Fibroblast of skin of left biceps (primary cell): Measurements from ENCODE around the gene RRP9.
"Not testable (repeated sequence)": the region's sequence is repeated elsewhere in the genome, so short reads cannot be mapped to it uniquely, and the experiment has no call there.

Source experiments
- DNase-seq, 2 experiments: peaks; one replicate each; pipeline ENCODE4 v3.0.0-alpha.2; 2013; ENCODE audit warnings: low read depth in 2 of 2

RRP9 gene

DNA sequence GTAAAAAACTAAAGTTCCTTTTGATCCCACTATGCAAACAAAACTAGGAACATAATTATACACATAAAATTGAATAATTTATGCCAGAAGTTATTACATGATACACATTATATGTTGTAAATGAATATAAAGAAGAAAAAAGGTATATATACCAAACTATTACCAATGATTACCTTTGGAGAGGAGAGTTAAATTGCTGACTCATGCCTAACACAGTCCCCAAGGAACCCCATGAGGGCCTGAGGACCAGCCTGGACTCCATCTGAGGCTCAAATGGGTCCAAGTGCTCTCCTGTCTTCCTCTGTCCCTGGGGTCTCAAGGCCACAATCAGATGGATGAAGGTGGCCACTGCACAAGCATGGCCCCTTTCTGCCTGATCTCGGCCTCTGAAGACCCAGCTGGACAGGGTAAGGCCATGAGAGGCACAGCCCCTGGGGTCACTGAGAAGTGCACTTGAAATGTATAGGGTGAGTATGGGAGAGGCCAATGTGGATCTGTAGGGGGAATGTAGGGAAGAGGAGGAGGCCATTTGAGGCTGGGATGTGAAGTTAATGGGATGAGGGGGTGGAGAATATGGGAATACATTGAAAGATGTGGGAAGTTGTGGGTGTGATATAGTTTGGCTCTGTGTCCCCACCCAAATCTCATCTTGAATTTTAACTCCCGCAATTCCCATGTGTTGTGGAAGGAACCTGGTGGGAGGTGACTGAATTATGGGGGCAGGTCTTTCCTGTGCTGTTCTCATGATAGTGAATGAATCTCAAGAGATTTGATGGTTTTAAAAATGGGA lies 37.5 kb downstream of the RRP9 start:
- no peak for DNase-seq

DNA sequence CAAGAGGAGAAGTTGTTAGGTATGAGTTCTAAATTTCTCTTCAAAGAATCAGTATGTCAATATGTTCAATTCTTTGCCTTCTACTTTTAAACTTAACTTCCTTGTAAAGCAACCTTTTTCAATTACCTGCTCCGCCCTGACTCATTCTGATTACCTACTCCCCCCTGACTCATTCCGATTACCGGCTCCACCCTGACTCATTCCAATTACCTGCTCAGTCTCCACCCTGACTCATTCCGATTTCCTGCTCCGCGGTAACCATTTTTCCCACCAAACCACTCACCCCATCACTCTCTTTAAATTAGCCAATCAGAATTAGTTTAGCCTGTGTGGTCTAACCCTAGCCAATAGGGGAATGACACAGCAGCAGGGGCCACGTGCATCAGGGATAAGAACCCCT lies 39.3 kb downstream of the RRP9 start:
- DNase-seq: not testable (repeated sequence)

DNA sequence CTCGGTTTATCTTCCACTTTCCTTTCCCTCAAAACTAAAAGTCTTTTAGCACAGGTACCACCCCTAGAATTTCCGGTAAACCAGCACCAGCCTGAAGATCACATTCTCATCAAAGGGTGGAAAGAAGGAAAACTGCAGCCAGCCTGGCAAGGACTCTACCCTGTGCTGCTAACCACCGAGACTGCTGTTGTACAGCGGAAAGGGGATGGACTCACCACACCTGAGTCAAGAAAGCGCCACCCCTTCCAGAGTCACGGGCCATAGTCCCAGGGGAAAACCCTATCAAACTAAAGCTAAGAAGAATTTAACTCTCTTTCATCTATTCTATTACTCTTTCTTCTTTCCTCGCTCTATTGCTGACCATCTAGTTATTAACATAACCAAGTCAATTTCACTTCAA lies 41.7 kb downstream of the RRP9 start:
- not testable (repeated sequence) for DNase-seq

DNA sequence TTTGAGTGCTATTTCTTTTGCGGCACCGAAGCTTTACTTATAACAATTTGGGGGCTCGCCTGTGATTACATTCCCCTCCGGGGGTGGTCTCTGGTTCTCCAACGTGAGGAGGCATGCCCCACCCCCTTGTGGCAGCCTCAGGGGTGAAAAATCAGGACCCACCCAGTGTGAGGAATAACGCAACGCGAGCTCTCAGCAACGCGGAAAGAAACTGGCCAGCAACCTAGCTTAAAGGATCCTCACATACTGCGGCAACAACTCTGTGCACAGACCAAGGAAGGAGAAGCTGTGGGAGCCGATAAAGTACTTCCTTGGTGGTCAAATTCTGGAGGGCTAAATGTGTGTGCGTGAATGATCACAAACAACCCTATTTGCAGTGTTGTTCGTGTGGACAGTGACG lies 44.3 kb downstream of the RRP9 start:
- DNase-seq: no peak

DNA sequence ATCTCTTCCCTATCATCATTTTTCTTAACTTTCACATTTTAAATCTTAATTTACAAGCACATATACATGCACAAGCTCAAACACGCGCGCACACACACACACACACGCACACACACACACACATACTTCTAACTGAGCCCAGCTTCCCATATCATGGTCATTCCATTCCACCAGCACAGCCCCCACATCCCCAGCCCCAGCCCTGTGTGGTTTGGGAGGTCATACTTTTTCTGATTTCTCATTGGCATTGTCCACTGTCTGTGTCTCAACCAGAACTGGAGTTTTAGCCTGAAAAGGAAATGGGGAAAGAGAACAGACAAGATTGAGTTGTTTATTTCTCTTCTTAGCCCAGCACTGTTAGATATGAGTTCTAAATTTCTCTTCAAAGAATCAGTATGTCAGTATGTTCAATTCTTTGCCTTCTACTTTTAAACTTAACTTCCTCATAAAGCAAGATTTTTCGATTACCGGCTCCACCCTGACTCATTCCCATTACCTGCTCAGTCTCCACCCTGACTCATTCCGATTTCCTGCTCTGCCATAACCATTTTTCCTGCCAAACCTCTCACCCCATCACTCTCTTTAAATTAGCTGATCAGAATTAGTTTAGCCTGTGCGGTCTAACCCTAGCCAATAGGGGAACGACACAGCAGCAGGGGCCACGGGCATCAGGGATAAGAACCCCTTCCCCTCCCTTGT lies 44.9 kb downstream of the RRP9 start:
- no peak for DNase-seq

DNA sequence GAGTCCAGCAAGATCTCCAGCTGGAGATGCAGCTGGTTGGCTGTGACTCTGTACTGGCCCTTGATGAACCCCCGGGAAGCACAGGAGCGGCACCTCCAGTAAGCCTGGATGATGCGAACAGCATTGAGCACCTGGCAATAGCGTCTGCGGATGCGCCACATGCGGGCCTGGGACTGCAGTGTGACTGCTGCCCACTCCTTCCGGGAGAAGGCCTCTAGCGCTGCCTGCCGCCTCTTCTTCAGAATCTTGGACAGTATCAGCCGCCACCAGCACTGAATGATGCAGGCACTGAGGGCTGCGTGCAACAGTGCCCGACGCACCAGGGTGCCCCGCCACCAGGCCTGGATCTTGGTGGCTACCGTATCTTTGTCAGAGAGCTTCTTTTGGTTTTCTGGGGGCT lies 46.8 kb downstream of the RRP9 start:
- no peak for DNase-seq

DNA sequence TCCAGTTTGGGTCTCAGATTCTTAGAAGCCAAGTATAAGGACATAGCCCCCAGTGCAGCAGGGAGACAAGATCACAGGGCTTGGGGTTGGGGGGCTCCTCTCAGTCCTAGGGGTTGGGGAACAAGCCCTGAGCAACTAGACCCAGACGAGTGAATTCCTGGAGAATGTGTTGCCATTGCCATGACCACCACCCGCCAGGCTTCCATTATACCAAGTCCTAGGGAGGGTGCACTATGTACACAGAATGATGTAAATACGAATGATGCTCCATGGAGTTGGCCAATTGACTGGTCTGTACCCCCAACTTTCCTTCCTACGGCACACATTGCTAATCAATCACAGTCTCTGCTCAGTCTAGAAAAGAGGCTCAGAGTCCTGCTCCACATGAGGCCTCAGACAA lies 47.3 kb downstream of the RRP9 start:
- DNase-seq: no peak

DNA sequence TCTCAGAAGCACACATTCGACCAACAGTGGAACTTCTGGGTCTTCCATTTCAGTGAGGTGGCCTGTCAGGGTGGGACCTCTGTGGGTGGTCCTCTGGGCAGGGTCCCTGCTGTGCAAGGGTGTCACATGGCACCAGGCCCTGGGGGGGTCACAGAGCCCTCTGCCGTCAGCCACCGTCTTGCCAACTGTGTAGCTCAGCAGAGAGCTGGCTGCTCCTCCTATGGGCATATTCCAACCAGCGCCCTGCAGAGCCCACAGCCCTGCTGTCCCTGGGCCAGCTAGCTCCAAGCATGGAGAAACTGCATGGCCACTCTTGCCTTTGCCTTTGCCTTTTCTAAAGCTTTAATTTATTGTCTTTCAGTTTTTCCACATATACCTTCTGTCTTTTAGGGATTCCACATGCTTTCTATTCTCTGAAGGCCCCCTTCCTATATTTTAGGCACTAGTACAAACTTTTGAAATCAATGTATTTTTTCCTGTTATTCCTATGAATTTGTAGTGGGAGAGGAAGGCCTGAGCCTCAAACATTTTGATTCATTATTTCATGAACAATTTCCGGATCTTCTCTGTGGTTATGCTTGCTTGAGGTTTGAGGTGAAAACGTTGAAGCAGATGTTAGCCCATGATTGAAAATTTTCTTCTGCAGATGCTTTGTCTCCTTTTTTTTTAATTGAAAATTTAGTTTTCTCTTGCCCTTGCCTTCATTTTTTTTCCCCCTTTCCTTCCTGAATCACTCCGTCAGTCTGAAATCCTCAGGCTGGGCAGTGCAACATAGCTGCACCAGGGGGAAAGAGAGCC lies 50.3 kb downstream of the RRP9 start:
- no peak for DNase-seq

DNA sequence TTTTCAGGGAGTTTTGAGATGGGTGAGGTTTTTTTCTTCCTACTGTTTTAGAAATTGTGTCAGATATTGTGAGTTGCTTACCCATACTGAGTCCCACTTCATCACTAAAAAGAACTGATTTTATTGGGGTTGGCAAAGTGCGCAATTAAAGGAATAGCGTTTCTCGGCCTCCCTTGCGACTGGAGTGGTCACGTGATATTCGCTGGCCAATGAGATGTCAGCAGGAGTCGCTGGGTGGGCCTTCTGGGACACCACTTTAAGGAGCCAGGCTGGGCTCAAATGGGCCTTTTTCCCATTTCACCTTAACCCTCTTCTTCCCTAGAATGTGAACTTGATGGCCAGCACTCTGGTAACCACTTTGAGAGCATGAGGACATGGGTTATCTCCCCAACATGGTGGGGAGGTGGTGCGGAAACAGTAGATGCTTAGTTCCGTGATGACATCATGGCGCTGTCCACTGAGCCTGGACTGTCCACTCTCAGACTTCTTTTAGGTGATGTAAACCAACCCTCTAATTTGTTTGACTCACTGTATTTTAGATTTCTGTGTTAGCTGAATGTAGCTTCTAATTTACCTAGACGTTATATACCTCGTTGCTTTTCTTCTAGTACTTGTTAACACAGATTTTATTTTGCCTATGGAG lies 53.1 kb downstream of the RRP9 start:
- DNase-seq: no peak

DNA sequence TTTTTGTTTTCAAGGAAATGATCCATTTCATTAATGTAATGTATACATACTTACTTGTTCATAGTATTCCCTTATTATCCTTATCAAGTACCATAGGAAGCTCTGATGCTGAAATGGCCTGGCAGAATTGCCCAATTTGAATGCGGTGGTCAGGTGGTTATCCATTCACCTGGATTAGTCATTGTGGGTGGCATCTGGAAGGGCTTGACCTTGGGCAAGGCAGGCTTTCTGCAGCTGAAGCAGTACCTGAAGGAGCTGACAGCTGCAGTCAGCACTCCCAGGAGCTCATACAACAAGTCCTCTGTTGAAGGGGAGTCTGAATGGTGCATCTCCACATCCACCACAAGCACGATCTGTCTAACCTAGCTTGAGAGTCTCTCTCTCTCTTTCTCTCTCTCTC lies 54.1 kb downstream of the RRP9 start:
- no peak for DNase-seq

DNA sequence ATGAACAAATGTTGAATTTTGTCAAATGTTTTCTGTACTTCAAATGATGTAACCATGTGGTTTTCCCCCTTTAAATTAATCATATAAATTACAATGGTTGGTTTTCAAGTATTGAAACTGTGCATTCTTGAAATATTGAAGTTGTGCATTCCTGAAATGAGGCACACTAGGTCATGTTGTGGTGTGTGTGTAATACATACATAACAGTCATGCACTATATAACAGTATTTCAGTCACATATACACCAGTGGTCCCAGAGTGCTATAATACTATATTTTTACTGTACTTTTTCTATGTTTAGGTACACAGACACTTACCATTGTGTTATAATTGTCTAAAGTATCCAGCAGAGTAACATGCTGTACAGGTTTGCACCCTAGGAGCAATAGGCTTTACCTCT lies 55.3 kb downstream of the RRP9 start:
- DNase-seq: no peak
